ENCODE results near the gene PPFIA2.
A peak's percentile ranks its signal among the peaks of the same experiment; 100 is the strongest.
"Not testable (repeated sequence)": the region's sequence is repeated elsewhere in the genome, so short reads cannot be mapped to it uniquely, and the experiment has no call there.

Gene PPFIA2

DNA sequence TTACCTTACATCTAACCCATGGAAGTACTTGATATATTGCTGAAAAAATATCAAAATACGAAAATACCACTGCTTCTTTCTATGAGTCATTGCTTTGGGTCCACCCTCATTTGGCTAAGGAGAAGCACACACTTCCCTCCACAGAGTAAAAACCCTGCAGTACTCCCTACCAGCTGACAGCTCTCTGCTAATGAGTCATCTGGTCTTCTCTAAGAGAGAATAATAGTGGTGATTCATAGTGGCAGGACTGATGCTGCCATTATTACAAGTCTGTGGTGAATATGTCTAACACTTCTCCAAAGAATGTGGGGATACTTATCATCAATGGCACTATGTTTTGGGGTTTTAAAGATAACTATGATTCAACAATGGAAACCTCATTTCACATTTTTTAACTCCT is 90.7 kb downstream of the PPFIA2 start:
- peak; percentile 95 for DNase-seq (ENCODE audit: low read depth)

DNA sequence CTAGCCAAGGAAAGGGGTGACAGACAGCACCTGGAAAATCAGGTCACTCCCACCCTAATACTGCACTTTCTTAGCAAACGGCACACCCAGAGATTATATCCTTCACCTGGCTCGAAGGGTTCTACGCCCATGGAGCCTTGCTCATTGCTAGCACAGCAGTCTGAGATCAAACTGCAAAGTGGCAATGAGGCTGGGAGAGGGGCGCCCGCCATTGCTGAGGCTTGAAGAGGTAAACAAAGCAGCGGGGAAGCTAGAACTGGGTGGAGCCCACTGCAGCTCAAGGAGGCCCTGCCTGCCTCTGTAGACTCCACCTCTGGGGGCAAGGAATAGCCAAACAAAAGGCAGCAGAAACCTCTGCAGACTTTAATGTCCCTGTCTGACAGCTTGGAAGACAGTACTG is 99.8 kb downstream of the PPFIA2 start:
- not testable (repeated sequence) for DNase-seq (ENCODE audit: low read depth)

DNA sequence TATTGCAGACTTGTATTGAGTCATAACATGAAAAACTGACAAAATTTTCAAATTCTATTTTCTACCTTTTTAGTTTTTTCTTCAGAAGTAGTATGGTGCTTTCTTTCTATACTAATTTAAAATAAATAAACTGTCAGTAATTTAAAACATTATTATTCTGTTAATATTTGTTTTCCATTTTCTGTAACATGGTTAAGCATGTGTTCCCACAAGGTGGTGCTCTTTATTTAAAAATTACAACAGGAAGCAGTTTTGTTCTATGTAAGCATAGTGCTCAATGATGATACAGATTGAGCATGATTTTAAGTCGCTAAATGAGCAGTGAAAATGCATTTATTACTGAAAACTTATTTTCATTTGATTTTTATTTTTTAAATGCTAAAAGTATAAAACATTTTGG is 114.6 kb downstream of the PPFIA2 start:
- peak; percentile 35 for DNase-seq (ENCODE audit: low read depth)

DNA sequence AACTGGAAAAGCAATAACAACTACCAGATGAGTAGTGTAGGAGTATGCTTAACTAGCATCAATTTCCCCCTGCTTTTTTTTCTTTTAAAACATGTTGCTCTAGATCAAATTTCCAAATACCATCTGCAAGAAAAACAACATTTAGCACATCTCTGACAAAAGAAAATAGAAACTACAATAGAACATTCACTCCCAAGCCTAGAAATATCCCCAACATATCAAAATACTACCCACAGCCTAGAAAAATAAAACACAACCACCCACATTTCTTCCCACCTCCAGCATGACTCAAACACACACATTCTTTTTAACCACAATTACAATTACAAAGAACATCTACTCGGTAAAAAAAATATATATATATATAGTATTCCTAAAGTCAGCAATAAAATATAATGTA is 120.0 kb downstream of the PPFIA2 start:
- DNase-seq (ENCODE audit: low read depth): no peak

GRCh38 chr12:81633127-81633526 is 126.0 kb downstream of the PPFIA2 start:
- no peak for DNase-seq (ENCODE audit: low read depth)

- peak; percentile 38 for DNase-seq (ENCODE audit: low read depth)
Measured at GRCh38 chr12:81627336-81628189, 131.6 kb downstream of the PPFIA2 start.

- no peak for DNase-seq (ENCODE audit: low read depth)
Measured at GRCh38 chr12:81626406-81626805, 132.7 kb downstream of the PPFIA2 start.

DNA sequence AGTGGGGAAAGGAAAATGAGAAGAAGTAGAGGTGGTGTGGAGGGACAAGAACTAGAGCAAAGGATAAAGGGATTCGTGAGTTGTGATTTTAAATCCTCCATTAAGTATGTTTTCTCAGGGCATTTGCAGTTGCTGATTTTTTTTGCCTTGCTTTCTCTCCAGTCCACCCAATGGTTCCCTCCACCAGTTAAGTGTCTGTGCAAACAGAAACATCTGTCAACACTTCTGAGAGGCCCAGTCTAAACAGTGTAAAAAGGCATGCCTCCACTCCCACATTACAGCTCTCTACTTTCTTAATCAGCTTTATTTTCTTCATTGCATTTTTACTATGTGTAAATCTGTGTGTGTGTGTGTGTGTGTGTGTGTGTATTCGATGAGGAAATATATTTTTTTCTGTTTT is 141.2 kb downstream of the PPFIA2 start:
- no peak for DNase-seq (ENCODE audit: low read depth)

- DNase-seq (ENCODE audit: low read depth): no peak
Measured at GRCh38 chr12:81615026-81615588, 144.0 kb downstream of the PPFIA2 start.

GRCh38 chr12:81610955-81611889 is 147.9 kb downstream of the PPFIA2 start:
- no peak for DNase-seq (ENCODE audit: low read depth)

- DNase-seq (ENCODE audit: low read depth): no peak
Measured at GRCh38 chr12:81597928-81598604, 161.1 kb downstream of the PPFIA2 start.

- no peak for DNase-seq (ENCODE audit: low read depth)
Measured at GRCh38 chr12:81596558-81596957, 162.6 kb downstream of the PPFIA2 start.

DNA sequence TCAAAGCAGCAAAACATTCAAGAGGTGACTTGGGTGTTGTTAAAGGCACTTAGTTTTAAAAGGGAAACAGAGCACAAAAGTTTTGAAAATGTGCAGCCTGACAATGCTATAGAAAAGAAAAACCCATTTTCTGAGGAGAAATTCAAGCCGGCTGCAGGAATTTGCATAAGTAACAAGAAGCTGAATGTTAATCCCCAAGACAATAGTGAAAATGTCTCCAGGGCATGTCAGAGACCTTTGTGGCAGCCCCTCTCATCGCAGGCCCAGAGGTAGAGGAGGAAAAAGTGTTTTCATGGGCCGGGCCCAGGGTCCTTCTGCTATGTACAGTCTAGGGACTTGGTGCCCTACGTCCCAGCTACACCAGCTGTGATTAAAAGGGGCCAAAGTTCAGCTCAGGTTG is 167.9 kb downstream of the PPFIA2 start:
- DNase-seq (ENCODE audit: low read depth): no peak

DNA sequence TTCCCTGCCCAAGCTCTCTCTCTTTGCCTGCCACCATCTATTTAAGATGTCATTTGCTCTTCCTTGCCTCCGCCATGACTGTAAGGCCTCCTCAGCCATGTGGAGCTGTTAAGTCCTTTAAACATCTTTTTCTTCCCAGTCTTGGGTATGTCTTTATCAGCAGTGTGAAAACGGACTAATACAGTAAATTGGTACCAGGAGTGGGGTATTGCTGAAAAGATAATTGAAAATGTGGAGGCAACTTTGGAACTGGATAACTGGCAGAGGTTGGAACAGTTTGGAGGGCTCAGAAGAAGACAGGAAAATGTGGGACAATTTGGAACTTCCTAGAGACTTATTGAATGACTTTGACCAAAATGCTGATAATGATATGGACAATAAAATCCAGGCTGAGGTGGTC is 168.4 kb downstream of the PPFIA2 start:
- DNase-seq (ENCODE audit: low read depth): not testable (repeated sequence)

- no peak for DNase-seq (ENCODE audit: low read depth)
Measured at GRCh38 chr12:81588235-81589008, 170.7 kb downstream of the PPFIA2 start.

- no peak for DNase-seq (ENCODE audit: low read depth)
Measured at GRCh38 chr12:81585787-81586186, 173.4 kb downstream of the PPFIA2 start.

DNA sequence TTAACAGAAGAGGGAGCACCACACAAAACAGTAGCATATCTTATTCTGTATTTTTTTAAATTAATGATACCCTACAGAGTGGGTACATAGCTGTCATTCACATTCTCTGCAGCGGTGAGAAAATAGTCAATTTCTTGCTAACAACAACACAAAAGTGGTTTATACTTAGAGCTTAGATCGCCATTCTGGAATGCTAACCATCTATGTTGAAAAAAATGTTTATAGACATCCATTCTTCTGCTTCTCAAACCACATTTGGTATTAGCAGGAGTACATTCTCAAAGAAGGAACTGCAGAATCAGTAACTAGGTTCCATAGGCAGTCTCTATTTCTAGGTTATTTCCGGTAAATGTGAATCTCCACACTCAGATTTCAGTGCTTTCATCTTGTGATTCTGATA is 185.9 kb downstream of the PPFIA2 start:
- peak; percentile 1 for DNase-seq (ENCODE audit: low read depth)

GRCh38 chr12:81572411-81572810 is 186.7 kb downstream of the PPFIA2 start:
- no peak for DNase-seq (ENCODE audit: low read depth)

- no peak for DNase-seq (ENCODE audit: low read depth)
Measured at GRCh38 chr12:81570234-81570633, 188.9 kb downstream of the PPFIA2 start.

GRCh38 chr12:81564237-81564636 is 194.9 kb downstream of the PPFIA2 start:
- no peak for DNase-seq (ENCODE audit: low read depth)

DNA sequence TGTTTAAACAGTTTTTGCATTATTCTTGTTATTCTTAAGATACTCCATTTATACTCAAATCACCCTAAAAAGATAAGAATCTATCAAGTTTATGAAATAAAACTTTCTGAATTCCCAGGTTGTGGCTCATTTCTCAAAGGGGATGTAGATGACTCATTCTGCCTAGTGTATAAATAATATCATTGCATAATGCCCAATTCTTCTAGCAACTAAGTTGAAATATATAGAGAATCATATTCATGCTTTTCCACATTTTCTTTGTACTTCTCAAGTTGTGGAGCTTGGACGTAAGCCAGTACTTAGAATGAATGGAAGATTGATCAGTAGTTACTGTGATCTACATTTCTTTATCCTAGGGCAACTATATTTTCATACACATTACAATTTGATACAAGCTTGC is 201.1 kb downstream of the PPFIA2 start:
- peak; percentile 43 for DNase-seq (ENCODE audit: low read depth)
